ENCODE data around the gene GPR141.

GPR141 gene

GRCh38 chr7:37729181-37729580 is 45.6 kb downstream of the GPR141 start:
- H3K4me3 ChIP-seq (ENCODE audit: low read depth, low read length), result no peak overlapping the region
- no peak for DNase-seq (ENCODE audit: low read depth)
- TF ChIP-seq, protein P1, sequence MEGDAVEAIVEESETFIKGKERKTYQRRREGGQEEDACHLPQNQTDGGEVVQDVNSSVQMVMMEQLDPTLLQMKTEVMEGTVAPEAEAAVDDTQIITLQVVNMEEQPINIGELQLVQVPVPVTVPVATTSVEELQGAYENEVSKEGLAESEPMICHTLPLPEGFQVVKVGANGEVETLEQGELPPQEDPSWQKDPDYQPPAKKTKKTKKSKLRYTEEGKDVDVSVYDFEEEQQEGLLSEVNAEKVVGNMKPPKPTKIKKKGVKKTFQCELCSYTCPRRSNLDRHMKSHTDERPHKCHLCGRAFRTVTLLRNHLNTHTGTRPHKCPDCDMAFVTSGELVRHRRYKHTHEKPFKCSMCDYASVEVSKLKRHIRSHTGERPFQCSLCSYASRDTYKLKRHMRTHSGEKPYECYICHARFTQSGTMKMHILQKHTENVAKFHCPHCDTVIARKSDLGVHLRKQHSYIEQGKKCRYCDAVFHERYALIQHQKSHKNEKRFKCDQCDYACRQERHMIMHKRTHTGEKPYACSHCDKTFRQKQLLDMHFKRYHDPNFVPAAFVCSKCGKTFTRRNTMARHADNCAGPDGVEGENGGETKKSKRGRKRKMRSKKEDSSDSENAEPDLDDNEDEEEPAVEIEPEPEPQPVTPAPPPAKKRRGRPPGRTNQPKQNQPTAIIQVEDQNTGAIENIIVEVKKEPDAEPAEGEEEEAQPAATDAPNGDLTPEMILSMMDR (IDR thresholded peaks at IDR 0.05; ENCODE audit: insufficient read depth, low read depth, low read length, missing control alignments), result no peak

DNA sequence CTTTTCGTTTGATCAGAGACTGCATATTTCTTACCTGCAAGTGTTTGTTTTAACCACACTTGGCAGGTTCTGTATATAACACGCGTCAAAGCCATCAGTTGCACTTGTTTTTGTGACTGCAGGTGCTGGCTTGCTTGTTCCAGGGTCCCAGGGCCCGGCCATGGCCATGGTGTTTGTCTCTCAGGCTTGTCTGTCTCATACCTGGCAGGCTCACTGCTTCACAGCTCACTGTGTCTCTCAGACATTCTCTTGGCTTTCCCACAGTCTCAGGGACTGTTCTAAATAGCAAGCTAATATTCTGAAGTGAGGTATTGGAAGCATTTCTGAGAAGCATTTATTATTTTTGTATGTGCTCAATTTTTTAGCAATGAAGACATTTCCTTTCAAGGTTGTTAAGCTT is 46.9 kb downstream of the GPR141 start:
- no peak for DNase-seq (ENCODE audit: low read depth)
- TF ChIP-seq, protein P1 (IDR thresholded peaks at IDR 0.05; ENCODE audit: insufficient read depth, low read depth, low read length, missing control alignments), result no peak
- no peak overlapping the region for H3K4me3 ChIP-seq (ENCODE audit: low read depth, low read length)

GRCh38 chr7:37732253-37732652 is 48.7 kb downstream of the GPR141 start:
- TF ChIP-seq, protein P1 (IDR thresholded peaks at IDR 0.05; ENCODE audit: insufficient read depth, low read depth, low read length, missing control alignments), result peak; percentile 76
- DNase-seq (ENCODE audit: low read depth), result peak; percentile 76
- H3K4me3 ChIP-seq (ENCODE audit: low read depth, low read length), result no peak overlapping the region

GRCh38 chr7:37732888-37733287 is 49.3 kb downstream of the GPR141 start:
- no peak for DNase-seq (ENCODE audit: low read depth)
- TF ChIP-seq, protein P1 (IDR thresholded peaks at IDR 0.05; ENCODE audit: insufficient read depth, low read depth, low read length, missing control alignments), result no peak
- H3K4me3 ChIP-seq (ENCODE audit: low read depth, low read length), result no peak overlapping the region

- no peak overlapping the region for H3K4me3 ChIP-seq (ENCODE audit: low read depth, low read length)
- DNase-seq (ENCODE audit: low read depth), result no peak
- TF ChIP-seq, protein P1 (IDR thresholded peaks at IDR 0.05; ENCODE audit: insufficient read depth, low read depth, low read length, missing control alignments), result no peak
Measured at GRCh38 chr7:37735196-37735595, 51.6 kb downstream of the GPR141 start.

DNA sequence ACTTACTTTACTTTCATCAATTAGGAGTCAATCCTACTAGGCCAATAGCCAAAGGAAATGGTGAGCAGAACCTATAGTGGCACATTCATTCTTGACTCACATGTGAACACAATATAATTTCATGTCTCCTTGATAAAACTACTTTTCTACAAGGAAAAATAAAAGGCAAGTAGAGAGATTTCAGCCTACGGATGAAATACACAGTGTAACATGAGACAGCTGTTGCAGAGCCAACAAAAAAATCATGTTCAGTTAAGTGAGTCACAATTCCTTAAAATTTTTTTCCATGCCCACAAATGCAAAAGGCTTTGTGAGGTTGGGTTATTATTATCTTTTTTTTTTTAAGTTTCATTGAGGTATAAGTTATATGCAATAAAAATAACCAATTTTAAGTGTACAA is 54.8 kb downstream of the GPR141 start:
- H3K4me3 ChIP-seq (ENCODE audit: low read depth, low read length), result no peak overlapping the region
- TF ChIP-seq, protein P1 (IDR thresholded peaks at IDR 0.05; ENCODE audit: insufficient read depth, low read depth, low read length, missing control alignments), result no peak
- no peak for DNase-seq (ENCODE audit: low read depth)

DNA sequence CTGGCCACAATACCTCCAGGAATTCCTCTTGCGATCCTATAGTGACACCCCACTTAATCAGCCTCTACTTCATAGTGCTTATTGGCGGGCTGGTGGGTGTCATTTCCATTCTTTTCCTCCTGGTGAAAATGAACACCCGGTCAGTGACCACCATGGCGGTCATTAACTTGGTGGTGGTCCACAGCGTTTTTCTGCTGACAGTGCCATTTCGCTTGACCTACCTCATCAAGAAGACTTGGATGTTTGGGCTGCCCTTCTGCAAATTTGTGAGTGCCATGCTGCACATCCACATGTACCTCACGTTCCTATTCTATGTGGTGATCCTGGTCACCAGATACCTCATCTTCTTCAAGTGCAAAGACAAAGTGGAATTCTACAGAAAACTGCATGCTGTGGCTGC is 56.8 kb downstream of the GPR141 start:
- no peak for DNase-seq (ENCODE audit: low read depth)
- TF ChIP-seq, protein P1 (IDR thresholded peaks at IDR 0.05; ENCODE audit: insufficient read depth, low read depth, low read length, missing control alignments), result no peak
- H3K4me3 ChIP-seq (ENCODE audit: low read depth, low read length), result no peak overlapping the region

Measured in GM12865 (cell line).